Pancreas (tissue), 10 donors: Measurements from ENCODE around the gene ALK. TPM values are rescaled to one million over a fixed set of nuclear protein-coding genes. Genes with fewer than 3 reads are reported as not detected.
A peak's percentile ranks its signal among the peaks of the same experiment; 100 is the strongest.

ENCODE experiments used
- ATAC-seq, 4 donors: fragments of 200-7000 bp; cut with Tn5 transposase; one replicate each; pipeline versions ENCODE4 v1.8.0 to v1.9.1; 2020; ENCODE audit warnings: mild to moderate bottlenecking in 4 of 4, moderate library complexity in 4 of 4
- DNase-seq, 6 donors: peaks; one replicate each; pipeline ENCODE4 v3.0.0-alpha.2; 2020
- FAIRE-seq: peaks from 2 replicates; lab custom pipeline; 2012; peaks lifted over from hg19 to GRCh38; lab: Jason Lieb, UNC
- H3K27ac ChIP-seq, 4 donors: fragments of 200-600 bp; sonication (generic); 1 replicate in 3 of 4; 2 replicates in 1 of 4; pipeline versions ENCODE4 v1.5.0 to v1.8.0; 2020
- H3K27me3 ChIP-seq, 4 donors: fragments of 200-600 bp; one replicate each; pipeline ENCODE4 v1.8.0; 2021
- H3K36me3 ChIP-seq, 3 donors: fragments of 200-600 bp; sonication (generic) in 1 of 3; one replicate each; pipeline versions ENCODE4 v1.5.0 to v1.8.0; 2020 to 2021
- H3K4me1 ChIP-seq, 3 donors: fragments of 200-600 bp; one replicate each; pipeline ENCODE4 v1.8.0; 2021
- H3K4me3 ChIP-seq, 4 donors: fragments of 200-600 bp; sonication (generic) in 2 of 4; one replicate each; pipeline versions ENCODE4 v1.5.0 to v1.8.0; 2020 to 2021
- H3K9me3 ChIP-seq, 4 donors: fragments of 200-600 bp; one replicate each; pipeline ENCODE4 v1.8.0; 2021
- WGBS, 2 donors: extraction: QIAGEN DNeasy Blood & Tissue Kit; methylation state at CpG; one replicate each; pipeline ENCODE4 v1.1.7; 2013; 5-methylcytosine and 5-hydroxymethylcytosine counted together
- intact Hi-C, 3 donors: fragments of 100-400 bp; cut with DNase I; formaldehyde crosslinking; loops; one replicate each; pipeline versions ENCODE4 v1.11.1 to v1.14.2; 2022
- polyA plus RNA-seq, 2 donors: library from polyadenylated mRNA; stranded (reverse); fragments of 200-250 nt; gene quantifications; one replicate each; pipeline ENCODE4 v1.2.3, GENCODE V29; 2013
- total RNA-seq, 6 donors: library from RNA; stranded (reverse); fragmentation: NEBNext Ultra II Directional in 4 of 6; extraction: Animal tissue kit (Norgen Biotek cat#: 25700) in 4 of 6; gene quantifications; one replicate each; pipeline versions ENCODE4 v1.2.1 to v1.2.4, GENCODE V29; 2021 to 2023
- TF ChIP-seq, protein P1 (sequence below), 4 donors: fragments of 200-600 bp; sonication (generic) in 3 of 4; IDR thresholded peaks; one replicate each; pipeline versions ENCODE4 v1.5.0 to v1.8.0; 2021; ENCODE audit warnings: antibody characterized with exemption in 4 of 4
- donor health status: healthy with polysubstance abuse.
- donor health status: DM: no; HTN: no; CAD: no; lungs with moderate emphysema.
- donor health status: DM: no; HTN: no; CAD: no.
- donor health status: control.
- donor health status: control.
- donor health status: Bipolar disorder and iron deficiency.
- donor health status: DM: yes; HTN: yes; CAD: no.
- donor health status: DM: no; HTN: no; CAD: no.
- donor health status: DM: no; HTN: no; CAD: no.
- donor health status: DM: yes; HTN: yes; CAD: no.

The ALK gene
- total and polyA plus RNA-seq, 8 donors, result 0.05 to 0.17 (median 0.09) TPM; not detected in 2

DNA sequence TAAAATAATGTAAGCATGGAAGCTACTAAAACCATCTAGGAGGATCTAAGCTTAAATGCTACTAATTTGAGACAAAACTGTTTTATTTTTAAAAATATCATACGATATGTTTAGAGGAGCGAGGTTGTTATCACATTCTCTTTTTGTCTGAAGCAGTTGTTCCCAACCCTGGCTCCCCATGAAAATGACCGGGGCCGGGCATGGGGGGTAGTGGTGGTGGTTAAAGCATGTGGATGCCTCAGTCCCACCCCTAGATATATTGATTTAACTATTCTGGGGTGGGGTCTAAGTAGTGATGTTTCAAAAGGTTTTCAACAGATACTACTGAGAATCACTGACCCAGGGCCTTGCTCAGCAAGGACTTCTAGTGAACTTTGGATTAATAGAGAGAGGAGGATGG, 359.8 kb downstream of the ALK start:
- TF ChIP-seq, protein P1, sequence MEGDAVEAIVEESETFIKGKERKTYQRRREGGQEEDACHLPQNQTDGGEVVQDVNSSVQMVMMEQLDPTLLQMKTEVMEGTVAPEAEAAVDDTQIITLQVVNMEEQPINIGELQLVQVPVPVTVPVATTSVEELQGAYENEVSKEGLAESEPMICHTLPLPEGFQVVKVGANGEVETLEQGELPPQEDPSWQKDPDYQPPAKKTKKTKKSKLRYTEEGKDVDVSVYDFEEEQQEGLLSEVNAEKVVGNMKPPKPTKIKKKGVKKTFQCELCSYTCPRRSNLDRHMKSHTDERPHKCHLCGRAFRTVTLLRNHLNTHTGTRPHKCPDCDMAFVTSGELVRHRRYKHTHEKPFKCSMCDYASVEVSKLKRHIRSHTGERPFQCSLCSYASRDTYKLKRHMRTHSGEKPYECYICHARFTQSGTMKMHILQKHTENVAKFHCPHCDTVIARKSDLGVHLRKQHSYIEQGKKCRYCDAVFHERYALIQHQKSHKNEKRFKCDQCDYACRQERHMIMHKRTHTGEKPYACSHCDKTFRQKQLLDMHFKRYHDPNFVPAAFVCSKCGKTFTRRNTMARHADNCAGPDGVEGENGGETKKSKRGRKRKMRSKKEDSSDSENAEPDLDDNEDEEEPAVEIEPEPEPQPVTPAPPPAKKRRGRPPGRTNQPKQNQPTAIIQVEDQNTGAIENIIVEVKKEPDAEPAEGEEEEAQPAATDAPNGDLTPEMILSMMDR (IDR thresholded peaks at IDR 0.05), result no peak
- intact Hi-C loops, result no loop called here
- DNase-seq (no peak), ATAC-seq (no peak), FAIRE-seq (no peak)
- no peaks in the 10 kb centered on the region for H3K36me3 ChIP-seq
- no peak overlapping the region for H3K4me3 ChIP-seq
- H3K4me1 ChIP-seq, result peaks cover 0 to 3% (median 0%) of the 10 kb centered on the region in 3 donors
- H3K27ac ChIP-seq, result no peak overlapping the region
- H3K9me3 ChIP-seq, result no peaks in the 10 kb centered on the region
- 96 to 99% methylated on average over 4 of the region's 4 CpGs for WGBS, 2 donors
- H3K27me3 ChIP-seq, result no peaks in the 10 kb centered on the region

DNA sequence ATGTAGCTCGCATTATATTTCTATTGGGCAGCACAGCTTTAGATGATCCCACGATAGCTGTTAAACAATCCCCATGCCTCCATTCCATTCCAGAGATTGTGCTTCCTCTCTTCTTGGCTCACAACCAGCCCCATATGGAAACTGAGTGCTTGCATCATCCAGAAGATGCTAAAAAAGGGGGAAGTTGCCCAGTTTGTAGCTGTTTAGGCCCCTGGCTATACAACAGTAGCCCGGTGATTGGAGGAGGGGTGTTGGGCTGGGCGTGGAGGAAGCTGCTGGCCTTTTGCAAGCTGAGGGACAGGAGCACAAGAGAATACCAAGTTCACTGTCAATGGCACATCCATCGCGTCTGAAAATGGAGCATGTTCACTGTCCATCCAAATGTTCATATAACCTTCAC, 360.2 kb downstream of the ALK start:
- intact Hi-C loops, result no loop called here
- ATAC-seq (no peak), FAIRE-seq (no peak), DNase-seq (no peak)
- Histone ChIP-seq H3K4me1 (peaks cover 0 to 3% (median 0%) of the 10 kb centered on the region in 3 donors), H3K27ac (no peak overlapping the region), H3K9me3 (no peaks in the 10 kb centered on the region), H3K4me3 (no peak overlapping the region), H3K36me3 (no peaks in the 10 kb centered on the region), H3K27me3 (no peaks in the 10 kb centered on the region)
- TF ChIP-seq, protein P1 (IDR thresholded peaks at IDR 0.05), result no peak
- 86 to 87% methylated on average over 6 of the region's 6 CpGs for WGBS, 2 donors

DNA sequence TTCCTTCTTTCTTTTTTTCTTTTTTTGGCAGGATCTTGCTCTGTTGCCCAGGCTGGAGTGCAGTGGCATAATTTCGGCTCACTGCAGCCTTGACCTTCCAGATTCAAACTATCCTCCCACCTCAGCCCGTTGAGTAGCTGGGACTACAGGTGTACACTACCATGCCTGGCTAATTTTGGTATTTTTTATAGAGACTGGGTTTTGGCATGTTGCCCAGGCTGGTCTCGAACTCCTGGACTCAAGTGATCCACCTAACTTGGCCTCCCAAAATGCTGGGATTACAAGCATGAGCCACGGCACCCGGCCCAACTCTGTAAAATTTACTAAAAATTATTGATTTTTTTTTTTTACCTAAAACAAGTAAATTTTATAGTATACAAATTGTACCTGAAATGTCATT, 360.8 kb downstream of the ALK start:
- TF ChIP-seq, protein P1 (IDR thresholded peaks at IDR 0.05), result no peak
- no peak for ATAC-seq
- WGBS, 2 donors, result 88 to 90% methylated on average over 5 of the region's 5 CpGs

DNA sequence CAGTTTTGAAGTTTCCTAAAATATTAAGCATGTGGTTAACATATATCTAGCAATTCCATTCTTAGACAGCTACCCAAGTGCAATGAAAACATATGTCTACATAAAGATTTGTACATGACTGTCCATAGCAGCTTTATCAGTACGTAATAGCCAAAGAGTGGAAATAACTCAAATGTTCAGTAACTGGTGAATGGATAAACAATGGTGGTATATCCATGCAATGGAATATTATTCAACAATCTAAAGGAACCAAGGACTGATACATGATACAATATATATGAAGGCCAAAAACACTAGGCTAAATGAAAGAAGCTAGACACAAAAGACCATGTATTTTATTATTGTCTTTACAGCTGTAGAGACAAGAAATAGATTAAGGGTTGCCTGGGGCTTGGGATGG, 361.4 kb downstream of the ALK start:
- WGBS, 2 donors, result 81 to 88% methylated on average over 1 of the region's 1 CpG
- FAIRE-seq (no peak), ATAC-seq (no peak), DNase-seq (no peak)
- no peaks in the 10 kb centered on the region for H3K36me3 ChIP-seq
- intact Hi-C loops, result no loop called here
- no peaks in the 10 kb centered on the region for H3K9me3 ChIP-seq
- no peak overlapping the region for H3K4me3 ChIP-seq
- no peak overlapping the region for H3K27ac ChIP-seq
- H3K27me3 ChIP-seq, result no peaks in the 10 kb centered on the region
- TF ChIP-seq, protein P1 (IDR thresholded peaks at IDR 0.05), result no peak
- peaks cover 0 to 3% (median 0%) of the 10 kb centered on the region in 3 donors for H3K4me1 ChIP-seq

More for the DNA sequence above, 360.8 kb downstream of the ALK start:
- H3K9me3 ChIP-seq, result no peaks in the 10 kb centered on the region
- H3K36me3 ChIP-seq, result no peaks in the 10 kb centered on the region
- no peaks in the 10 kb centered on the region for H3K27me3 ChIP-seq
- H3K4me3 ChIP-seq, result no peak overlapping the region
- DNase-seq (no peak), FAIRE-seq (no peak)
- intact Hi-C loops, result no loop called here
- peaks cover 0 to 3% (median 0%) of the 10 kb centered on the region in 3 donors for H3K4me1 ChIP-seq
- H3K27ac ChIP-seq, result no peak overlapping the region

DNA sequence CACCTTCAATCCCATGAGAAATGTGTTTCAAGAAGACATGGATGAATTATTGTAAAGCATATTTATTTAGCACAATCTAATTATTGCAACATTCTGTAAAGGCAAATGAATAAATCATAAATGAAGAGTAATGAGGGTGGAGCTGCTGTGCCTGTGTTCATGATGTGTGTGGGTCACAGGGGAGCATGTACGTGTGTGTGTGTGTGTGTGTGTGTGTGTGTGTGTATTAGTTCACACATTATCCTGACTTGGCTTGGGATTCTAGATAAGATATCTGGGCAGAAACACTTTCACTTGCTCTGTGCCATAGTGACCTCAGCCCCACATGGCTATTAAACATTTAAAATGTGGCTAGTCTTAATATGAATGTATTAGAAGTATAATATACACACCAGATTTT, 361.8 kb downstream of the ALK start:
- Histone ChIP-seq H3K4me3 (no peak overlapping the region), H3K9me3 (no peaks in the 10 kb centered on the region), H3K27ac (no peak overlapping the region), H3K36me3 (no peaks in the 10 kb centered on the region), H3K27me3 (no peaks in the 10 kb centered on the region), H3K4me1 (peaks cover 0 to 3% (median 0%) of the 10 kb centered on the region in 3 donors)
- intact Hi-C loops, result no loop called here
- peak in 2 of 6 donors; percentile 6 to 24 for DNase-seq
- peak in 2 of 4 donors; percentile 53 to 79 for ATAC-seq
- 6 to 17% methylated on average over 1 of the region's 1 CpG for WGBS, 2 donors
- TF ChIP-seq, protein P1 (IDR thresholded peaks at IDR 0.05), result no peak
- no peak for FAIRE-seq
